GM19463 (cell line): ENCODE measurements around the gene UBA1.

Experiments
- ATAC-seq: cut with Tn5 transposase; IDR thresholded peaks from one replicate; pipeline ENCODE4 v1.9.1; 2021; ENCODE audit warnings: mild to moderate bottlenecking, moderate library complexity; ENCODE audit not compliant: unreplicated experiment

Gene UBA1

DNA sequence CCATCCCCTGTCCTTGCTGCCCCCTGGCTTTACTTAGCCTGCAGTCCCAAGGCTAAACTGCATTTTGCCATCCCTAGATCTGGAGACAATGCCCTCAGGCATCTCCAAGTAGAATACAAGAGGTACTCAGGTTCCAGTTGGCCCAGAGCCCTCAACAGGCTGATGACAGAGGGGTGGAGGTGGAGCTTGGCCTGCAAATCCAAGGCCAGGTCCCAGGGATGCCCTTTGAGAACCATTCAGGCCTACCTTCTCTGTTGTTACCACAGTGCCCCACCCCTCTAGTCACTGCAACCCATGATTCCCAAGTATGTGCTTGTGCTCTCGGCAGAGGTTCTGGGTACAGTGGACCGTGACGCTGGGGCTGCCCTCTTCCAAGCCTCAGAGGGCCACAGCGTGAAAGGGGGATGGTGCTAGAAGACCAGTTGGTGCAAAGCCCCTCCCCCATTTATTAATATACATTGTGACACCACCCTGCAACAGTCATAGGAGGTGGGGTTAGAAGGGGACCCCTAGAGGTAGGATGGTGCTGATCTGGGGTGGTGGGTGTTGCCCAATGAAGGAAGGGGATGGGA lies 6.4 kb upstream of the UBA1 start:
- ATAC-seq: no peak

DNA sequence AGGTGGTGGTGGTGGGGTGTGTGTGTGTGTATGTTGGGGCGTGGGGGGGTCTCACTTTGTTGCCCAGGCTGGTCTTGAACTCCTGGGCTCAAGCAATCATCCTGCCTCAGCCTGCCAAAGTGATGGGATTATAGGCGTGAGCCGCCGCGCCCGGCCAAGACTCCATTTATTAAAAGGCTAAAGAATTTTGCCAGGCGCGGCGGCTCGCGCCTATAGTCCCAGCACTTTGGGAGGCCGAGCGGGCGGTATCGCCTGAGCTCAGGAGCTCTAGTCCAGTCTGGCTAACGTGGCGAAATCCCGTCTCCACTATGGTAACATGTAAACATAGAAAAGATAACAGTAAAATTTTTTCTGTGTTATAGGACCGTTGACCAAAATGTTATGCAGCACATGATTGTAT lies 3.7 kb upstream of the UBA1 start:
- no peak for ATAC-seq

GRCh38 chrX:47190445-47191269 lies 3.0 kb upstream of the UBA1 start:
- peak; percentile 56 for ATAC-seq

DNA sequence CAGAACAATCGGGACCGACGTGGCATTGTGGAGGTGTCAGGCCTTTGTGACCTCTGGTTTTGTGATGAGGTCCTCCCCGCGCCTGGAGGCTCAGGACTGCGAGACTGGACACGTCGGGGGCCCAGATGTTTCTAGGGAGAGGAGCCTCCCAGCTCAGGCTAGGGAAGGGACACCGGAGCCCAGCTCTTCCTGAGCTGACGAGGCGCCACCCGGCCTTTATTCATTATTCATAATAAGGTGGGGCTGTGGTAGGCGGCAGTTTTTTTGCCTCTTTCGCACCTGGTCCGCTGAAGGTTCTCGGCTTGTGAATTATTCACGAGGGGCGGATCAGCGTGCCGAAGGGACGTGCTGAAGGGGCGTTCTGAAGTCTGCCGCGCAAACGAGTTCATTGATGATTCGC lies 2.3 kb upstream of the UBA1 start:
- no peak for ATAC-seq

DNA sequence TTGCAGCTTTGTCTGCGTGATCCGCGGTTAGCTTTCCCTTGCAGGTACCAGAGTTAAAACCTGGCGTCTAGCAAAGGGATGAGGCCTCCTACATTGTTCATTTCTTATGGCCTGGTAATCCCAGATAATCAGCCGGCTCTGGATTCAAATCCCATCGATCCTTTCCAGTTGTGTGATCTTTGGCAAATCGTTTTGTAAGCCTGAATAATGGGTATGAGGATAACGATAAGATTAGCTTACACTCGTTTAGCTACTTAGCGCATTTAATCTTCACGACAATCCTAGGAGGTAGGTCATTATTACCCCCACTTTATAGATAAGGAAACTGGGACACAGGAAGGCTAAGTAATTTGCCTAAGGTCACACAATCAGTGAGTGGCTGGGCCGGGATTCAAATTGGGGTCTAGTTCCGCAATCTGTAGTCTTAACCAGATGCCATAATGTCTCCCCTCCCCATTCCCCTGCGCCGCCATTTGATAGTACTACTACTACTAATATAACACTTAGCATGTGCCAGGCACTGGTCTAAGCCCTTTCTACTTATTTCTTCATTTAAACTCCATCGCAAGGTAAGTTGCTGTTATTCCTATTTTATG lies 1.7 kb upstream of the UBA1 start:
- ATAC-seq: no peak

DNA sequence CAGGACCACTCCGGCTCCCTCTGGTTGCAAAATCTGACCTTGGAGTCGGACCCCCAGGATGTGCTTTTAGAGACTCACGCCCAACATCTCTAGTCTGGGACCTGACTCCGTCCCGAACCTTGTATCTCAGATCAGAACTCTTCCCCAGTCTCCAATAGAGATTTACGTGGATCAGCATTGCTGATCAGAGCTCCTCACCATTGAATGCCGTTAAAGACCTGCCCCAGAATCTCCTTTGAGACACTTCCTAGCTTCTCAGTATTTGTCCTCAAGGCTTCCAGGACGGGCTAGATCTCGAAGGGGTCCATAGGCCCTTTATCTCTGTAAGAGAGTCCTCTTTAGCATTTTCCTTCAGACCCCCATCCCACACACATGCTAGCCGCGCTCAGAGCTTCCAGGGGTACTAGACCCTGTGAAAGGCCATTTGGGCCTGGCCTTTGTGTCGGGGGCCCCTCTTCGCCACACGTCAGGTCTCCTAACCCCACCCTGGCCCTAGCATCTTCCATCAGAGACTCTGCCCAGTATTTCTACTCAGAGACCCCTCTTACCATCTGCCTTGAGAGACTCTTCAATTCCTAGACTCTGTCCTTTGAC lies 662 bp downstream of the UBA1 start:
- ATAC-seq: no peak

DNA sequence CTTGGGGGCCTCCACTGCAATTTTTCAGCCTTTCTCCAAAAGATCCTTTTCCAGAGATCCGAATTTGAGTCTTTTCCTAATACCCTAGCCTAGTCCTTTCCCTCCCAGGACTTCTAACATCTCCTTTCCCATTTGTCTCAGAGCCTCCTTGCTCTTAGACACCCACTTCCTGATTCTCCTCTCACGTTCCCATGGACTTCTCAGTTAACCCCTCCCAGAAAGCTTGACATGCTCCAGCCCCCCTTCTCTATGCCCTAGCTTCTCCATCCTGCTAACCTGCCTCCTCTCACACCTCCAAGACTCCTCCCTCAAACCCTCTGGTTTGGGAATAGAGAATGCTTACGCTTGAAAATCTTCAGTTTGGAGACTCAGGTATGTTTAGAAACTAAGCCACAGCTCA lies 2.5 kb downstream of the UBA1 start:
- no peak for ATAC-seq

DNA sequence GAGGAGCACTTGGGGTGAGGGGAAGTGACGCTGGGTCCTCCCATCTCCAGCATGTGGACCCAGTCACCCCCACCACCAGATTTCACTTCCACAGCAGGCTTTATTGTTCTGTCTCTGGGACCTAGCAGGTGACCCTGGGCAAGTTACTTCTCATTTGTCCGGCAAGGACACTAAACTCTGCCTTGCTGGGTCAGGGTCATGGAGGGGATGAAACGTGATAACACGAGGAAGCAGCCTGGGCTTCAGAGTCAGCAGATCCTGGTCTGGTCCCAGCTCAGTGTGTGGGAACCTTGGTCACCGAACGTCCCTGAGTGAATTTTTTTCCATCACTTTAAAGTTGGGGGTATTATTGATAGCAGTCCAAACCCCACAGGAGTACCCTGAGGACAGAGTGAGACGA lies 3.9 kb downstream of the UBA1 start:
- ATAC-seq: no peak

- ATAC-seq: no peak
These were observed 4.5 kb downstream of the UBA1 start for GRCh38 chrX:47198026-47198686.

DNA sequence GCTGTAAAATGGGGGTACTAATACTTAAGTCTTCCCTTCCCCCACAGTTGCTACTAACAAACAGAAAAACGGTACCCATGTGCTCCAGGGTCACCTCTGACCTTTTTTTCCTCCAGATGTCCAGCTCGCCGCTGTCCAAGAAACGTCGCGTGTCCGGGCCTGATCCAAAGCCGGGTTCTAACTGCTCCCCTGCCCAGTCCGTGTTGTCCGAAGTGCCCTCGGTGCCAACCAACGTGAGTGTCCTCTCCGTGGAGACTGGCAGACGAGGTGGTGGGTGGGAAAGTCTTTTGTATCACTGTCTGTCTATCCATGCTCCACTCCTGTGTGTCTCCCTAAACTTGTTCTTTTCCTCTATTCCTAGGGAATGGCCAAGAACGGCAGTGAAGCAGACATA lies 5.1 kb downstream of the UBA1 start:
- ATAC-seq: no peak

DNA sequence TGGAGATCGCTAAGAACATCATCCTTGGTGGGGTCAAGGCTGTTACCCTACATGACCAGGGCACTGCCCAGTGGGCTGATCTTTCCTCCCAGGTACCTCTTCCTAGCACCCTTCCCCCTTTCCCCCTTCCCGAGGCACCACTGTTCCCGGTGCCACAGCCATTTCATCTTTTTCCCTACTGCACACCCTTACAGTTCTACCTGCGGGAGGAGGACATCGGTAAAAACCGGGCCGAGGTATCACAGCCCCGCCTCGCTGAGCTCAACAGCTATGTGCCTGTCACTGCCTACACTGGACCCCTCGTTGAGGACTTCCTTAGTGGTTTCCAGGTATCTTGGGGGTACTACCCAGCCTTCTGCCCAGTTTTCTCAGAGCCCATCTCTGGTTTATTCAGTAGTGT lies 5.7 kb downstream of the UBA1 start:
- no peak for ATAC-seq

DNA sequence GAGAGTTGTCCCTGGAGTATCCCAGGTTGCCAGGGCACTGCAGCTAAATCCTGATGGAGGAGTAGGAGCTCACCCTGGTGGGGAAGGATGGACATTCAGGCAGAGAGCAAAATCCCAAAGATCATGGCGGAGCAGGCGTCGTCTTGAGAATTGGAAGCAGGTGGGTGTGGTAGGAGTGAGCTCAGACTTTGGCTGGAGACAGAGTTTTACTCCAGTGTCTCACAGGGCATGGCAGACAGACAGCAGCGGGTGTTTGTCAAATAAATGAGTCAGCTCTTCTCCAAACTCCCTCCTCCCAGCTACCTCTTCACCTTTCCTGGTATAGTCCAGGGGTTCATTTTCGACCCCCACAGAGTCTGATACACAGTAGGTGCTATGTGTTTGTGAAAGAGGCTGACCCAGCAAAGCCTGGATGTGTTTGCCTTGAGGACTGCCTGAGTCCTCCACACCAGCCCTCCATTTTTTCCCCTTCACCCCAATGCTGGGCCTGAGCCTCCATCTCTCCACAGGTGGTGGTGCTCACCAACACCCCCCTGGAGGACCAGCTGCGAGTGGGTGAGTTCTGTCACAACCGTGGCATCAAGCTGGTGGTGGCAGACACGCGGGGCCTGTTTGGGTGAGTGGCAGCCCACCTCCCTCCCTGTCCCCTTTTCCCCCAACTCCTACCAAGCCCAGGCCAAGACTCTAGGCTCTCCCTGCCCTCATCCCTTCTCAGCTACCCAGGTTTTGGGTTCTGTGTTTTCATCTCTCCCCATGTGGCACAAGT lies 6.9 kb downstream of the UBA1 start:
- no peak for ATAC-seq

- ATAC-seq: no peak
These were observed 7.8 kb downstream of the UBA1 start for GRCh38 chrX:47201345-47201944.

GRCh38 chrX:47202316-47202715 lies 8.7 kb downstream of the UBA1 start:
- ATAC-seq: no peak

DNA sequence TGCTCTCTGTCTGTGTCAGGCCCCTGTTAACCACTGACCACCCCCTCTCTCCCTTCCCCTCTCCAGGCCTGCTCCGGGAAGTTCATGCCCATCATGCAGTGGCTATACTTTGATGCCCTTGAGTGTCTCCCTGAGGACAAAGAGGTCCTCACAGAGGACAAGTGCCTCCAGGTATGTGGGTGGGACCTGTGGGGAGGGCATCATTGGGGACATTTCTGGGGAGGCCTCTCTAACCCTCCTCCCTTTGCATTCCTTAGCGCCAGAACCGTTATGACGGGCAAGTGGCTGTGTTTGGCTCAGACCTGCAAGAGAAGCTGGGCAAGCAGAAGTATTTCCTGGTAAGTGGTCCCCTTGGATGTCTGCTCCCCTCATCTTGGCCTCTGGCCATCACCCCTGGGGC lies 9.2 kb downstream of the UBA1 start:
- no peak for ATAC-seq

DNA sequence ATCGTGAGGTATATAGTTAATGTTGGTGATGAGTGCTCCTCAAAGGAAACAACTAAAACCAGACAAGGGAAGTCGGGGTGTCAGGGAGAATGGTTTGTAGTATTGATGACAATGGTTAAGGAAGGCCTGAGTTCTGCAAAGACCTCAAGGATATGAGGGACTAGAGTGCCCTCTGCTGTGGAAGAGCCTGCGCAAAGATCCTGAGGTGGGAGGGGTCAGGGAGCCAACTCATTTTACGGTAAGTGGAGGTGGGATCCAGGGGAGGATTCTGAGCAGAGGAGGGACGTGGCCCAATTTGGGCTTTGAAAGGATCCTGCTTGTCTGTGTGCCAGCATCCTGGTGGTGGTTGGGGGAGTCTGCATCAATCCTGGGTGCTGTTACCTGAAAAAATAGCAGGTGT lies 11.3 kb downstream of the UBA1 start:
- ATAC-seq: no peak

GRCh38 chrX:47206316-47206715 lies 12.7 kb downstream of the UBA1 start:
- no peak for ATAC-seq

DNA sequence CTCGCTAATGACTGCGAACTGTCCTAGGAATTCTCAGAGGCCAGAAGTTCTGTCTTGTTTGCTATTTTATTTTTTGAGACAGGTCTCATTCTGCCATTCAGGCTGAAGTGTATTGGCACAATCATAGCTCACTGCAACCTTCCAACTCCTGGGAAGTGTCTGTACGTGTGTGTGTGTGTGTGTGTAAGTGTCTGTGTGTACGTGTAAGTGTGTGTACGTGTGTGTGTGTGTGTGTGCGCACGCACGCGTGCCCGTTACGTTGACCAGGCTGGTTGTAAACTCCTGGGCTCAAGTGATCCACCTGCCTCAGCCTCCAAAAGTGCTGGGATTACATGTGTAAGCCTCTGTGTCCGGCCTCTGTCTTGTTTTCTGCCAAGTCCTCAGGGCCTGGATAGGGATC lies 14.5 kb downstream of the UBA1 start:
- ATAC-seq: no peak

DNA sequence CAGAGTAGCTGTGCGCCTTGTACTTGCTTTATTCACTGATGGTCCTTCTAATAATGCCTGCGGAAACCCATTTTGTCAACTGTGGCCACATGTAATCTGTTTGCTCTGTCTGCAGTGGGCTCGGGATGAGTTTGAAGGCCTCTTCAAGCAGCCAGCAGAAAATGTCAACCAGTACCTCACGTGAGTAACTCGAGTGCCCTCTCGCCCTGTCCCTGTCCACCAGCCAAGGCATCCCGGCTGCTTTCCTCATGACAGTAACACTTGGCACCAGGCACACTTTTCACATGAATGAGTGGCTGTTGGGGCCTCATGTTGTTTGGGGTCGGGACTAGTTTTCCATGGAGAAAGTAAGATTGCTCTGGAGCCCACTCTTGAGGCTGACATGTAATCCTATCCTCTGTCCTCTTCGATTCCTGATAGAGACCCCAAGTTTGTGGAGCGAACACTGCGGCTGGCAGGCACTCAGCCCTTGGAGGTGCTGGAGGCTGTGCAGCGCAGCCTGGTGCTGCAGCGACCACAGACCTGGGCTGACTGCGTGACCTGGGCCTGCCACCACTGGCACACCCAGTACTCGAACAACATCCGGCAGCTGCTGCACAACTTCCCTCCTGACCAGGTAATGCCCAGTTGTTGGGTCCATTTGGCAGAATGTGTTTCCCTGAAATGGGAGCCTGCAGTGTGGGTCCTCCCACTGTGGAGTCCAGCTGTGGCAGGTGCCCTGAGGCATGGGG lies 16.0 kb downstream of the UBA1 start:
- no peak for ATAC-seq
